ENCODE measurements around the gene SYT6.

Gene SYT6

DNA sequence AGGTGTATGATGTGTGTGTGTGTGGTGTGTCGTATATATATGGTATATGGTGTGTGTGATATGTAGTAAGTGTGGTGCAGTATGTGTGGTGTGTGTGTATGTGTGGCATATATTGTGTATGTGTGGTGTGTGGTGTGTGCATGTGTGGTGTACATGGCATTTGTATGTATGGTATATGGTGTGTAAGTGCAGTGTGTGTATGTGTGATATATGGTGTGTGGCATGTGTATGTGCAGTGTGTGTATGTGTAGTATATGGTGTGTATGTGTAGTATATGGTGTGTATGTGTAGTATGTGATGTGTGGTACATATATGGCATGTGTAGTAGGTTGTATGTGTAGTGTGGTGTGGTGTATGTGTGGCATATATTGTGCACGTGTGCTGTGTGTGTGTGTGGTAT, 99.5 kb downstream of the SYT6 start:
- Histone ChIP-seq H3K4me1 (ENCODE audit: control insufficient read depth in 1 of 2, insufficient read depth in 2 of 2, low read length in 2 of 2) (no peaks in the 10 kb centered on the region), H3K4me3 (ENCODE audit: low read depth in 1 of 2, low read length in 2 of 2) (no peak overlapping the region), H3K27me3 (ENCODE audit: low read depth, low read length) (no peaks in the 10 kb centered on the region), H3K9me3 (ENCODE audit: control insufficient read depth in 1 of 2, low read length in 2 of 2) (peaks cover 0 to 6% of the 10 kb centered on the region in 2 donors), H3K27ac (ENCODE audit: low read length) (no peak overlapping the region), H3K36me3 (ENCODE audit: control insufficient read depth in 1 of 2, insufficient read depth in 2 of 2, low read length in 2 of 2) (no peaks in the 10 kb centered on the region)

DNA sequence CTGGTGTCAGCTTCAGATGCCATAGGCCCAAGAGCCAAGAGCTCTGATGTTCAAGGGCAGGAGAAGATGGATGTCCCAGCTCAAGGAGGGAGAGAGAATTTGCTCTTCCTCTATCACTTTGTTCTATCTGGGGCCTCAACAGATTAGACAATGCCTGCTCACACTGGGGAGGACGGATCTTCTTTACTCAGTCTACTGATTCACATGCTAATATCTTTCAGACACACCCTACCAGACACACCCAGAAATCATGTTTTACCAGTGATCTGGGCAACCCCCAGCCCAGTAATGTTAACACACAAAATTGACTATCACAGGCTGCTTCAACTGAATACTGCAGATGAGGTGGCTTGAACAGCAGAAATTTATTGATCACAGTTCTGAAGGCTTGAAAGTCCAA, 105.4 kb downstream of the SYT6 start:
- Histone ChIP-seq H3K27ac (ENCODE audit: low read length) (no peak overlapping the region), H3K36me3 (ENCODE audit: control insufficient read depth in 1 of 2, insufficient read depth in 2 of 2, low read length in 2 of 2) (no peaks in the 10 kb centered on the region), H3K9me3 (ENCODE audit: control insufficient read depth in 1 of 2, low read length in 2 of 2) (no peaks in the 10 kb centered on the region), H3K4me3 (ENCODE audit: low read depth in 1 of 2, low read length in 2 of 2) (no peak overlapping the region), H3K27me3 (ENCODE audit: low read depth, low read length) (no peaks in the 10 kb centered on the region), H3K4me1 (ENCODE audit: control insufficient read depth in 1 of 2, insufficient read depth in 2 of 2, low read length in 2 of 2) (no peaks in the 10 kb centered on the region)

DNA sequence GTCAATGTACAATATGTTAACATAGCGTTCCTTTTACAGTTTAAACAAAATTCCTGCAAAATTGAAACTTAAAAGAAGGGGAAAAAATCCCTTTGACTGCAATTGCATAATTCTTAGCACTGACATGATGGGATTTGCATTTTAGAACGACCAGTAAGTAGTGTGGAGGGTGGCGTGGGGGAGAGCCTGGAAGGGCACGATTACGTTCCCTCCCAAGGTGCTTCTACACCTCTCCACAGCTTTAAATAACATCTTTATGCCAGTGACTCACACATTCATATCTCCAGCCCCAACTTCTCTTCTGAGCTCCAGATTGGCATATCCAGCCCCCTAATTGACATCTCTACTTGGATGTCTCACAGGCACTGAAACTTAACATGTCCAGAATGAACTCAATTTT, 110.1 kb downstream of the SYT6 start:
- H3K9me3 ChIP-seq (ENCODE audit: control insufficient read depth in 1 of 2, low read length in 2 of 2), result no peaks in the 10 kb centered on the region
- no peak overlapping the region for H3K27ac ChIP-seq (ENCODE audit: low read length)
- H3K4me3 ChIP-seq (ENCODE audit: low read depth in 1 of 2, low read length in 2 of 2), result no peak overlapping the region
- no peaks in the 10 kb centered on the region for H3K27me3 ChIP-seq (ENCODE audit: low read depth, low read length)
- H3K4me1 ChIP-seq (ENCODE audit: control insufficient read depth in 1 of 2, insufficient read depth in 2 of 2, low read length in 2 of 2), result no peaks in the 10 kb centered on the region
- no peaks in the 10 kb centered on the region for H3K36me3 ChIP-seq (ENCODE audit: control insufficient read depth in 1 of 2, insufficient read depth in 2 of 2, low read length in 2 of 2)

DNA sequence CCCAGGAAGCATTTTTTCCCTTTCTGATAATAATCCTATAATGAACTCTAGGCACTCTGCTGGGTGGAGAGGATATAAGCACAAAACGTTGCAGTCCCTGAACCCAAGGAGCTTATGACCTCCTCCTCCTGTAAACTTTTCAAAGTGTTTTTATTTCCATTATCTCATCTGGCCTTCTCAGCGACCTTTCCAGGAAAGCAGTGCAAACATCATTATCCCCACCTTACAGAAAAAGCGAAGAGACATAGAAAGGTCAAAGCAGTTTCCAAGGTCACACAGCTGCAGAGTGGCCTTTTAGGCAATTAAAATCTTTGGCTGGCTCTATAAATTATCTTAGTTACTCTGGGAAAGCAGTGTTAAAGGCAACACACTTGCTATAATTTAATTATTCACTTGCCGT, 110.6 kb downstream of the SYT6 start:
- Histone ChIP-seq H3K36me3 (ENCODE audit: control insufficient read depth in 1 of 2, insufficient read depth in 2 of 2, low read length in 2 of 2) (no peaks in the 10 kb centered on the region), H3K4me3 (ENCODE audit: low read depth in 1 of 2, low read length in 2 of 2) (no peak overlapping the region), H3K4me1 (ENCODE audit: control insufficient read depth in 1 of 2, insufficient read depth in 2 of 2, low read length in 2 of 2) (no peaks in the 10 kb centered on the region), H3K27ac (ENCODE audit: low read length) (no peak overlapping the region), H3K27me3 (ENCODE audit: low read depth, low read length) (no peaks in the 10 kb centered on the region), H3K9me3 (ENCODE audit: control insufficient read depth in 1 of 2, low read length in 2 of 2) (no peaks in the 10 kb centered on the region)

GRCh38 chr1:114040273-114041015, 113.2 kb downstream of the SYT6 start:
- Histone ChIP-seq H3K27me3 (ENCODE audit: low read depth, low read length) (no peaks in the 10 kb centered on the region), H3K9me3 (ENCODE audit: control insufficient read depth in 1 of 2, low read length in 2 of 2) (no peaks in the 10 kb centered on the region), H3K36me3 (ENCODE audit: control insufficient read depth in 1 of 2, insufficient read depth in 2 of 2, low read length in 2 of 2) (no peaks in the 10 kb centered on the region), H3K27ac (ENCODE audit: low read length) (no peak overlapping the region), H3K4me3 (ENCODE audit: low read depth in 1 of 2, low read length in 2 of 2) (no peak overlapping the region), H3K4me1 (ENCODE audit: control insufficient read depth in 1 of 2, insufficient read depth in 2 of 2, low read length in 2 of 2) (no peaks in the 10 kb centered on the region)
